GM18873 (cell line): Measurements from ENCODE around the gene KNDC1.
"Not testable (repeated sequence)": the region's sequence is repeated elsewhere in the genome, so short reads cannot be mapped to it uniquely, and the experiment has no call there.

Experiments used
- ATAC-seq: cut with Tn5 transposase; IDR thresholded peaks from one replicate; pipeline ENCODE4 v1.9.1; 2021; ENCODE audit warnings: mild to moderate bottlenecking, moderate library complexity, moderate number of reproducible peaks; ENCODE audit not compliant: unreplicated experiment, low FRiP score

KNDC1 gene

GRCh38 chr10:133215586-133215985, 55.6 kb downstream of the KNDC1 start:
- no peak for ATAC-seq

- no peak for ATAC-seq
Measured at GRCh38 chr10:133216776-133217175, 56.8 kb downstream of the KNDC1 start.

- ATAC-seq: no peak
Measured at GRCh38 chr10:133217800-133218589, 58.0 kb downstream of the KNDC1 start.

GRCh38 chr10:133218891-133219290, 58.9 kb downstream of the KNDC1 start:
- ATAC-seq: no peak

GRCh38 chr10:133219782-133220181, 59.8 kb downstream of the KNDC1 start:
- no peak for ATAC-seq

GRCh38 chr10:133221331-133221730, 61.3 kb downstream of the KNDC1 start:
- ATAC-seq: no peak

DNA sequence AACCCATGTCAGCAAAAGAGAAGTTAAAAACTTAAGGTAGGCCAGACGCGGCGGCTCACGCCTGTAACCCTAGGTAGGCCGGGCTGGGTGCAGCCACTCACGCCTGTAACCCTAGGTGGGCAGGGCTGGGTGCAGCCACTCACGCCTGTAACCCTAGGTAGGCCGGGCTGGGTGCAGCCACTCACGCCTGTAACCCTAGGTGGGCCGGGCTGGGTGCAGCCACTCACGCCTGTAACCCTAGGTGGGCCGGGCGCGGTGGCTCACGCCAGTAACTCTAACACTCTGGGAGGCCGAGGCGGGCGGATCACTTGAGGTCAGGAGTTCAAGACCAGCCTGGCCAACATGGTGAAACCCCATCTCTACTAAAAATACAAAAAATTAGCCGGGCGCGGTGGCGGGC, 61.7 kb downstream of the KNDC1 start:
- not testable (repeated sequence) for ATAC-seq

- no peak for ATAC-seq
Measured at GRCh38 chr10:133224076-133224475, 64.1 kb downstream of the KNDC1 start.

GRCh38 chr10:133224756-133225372, 64.8 kb downstream of the KNDC1 start:
- ATAC-seq: no peak

DNA sequence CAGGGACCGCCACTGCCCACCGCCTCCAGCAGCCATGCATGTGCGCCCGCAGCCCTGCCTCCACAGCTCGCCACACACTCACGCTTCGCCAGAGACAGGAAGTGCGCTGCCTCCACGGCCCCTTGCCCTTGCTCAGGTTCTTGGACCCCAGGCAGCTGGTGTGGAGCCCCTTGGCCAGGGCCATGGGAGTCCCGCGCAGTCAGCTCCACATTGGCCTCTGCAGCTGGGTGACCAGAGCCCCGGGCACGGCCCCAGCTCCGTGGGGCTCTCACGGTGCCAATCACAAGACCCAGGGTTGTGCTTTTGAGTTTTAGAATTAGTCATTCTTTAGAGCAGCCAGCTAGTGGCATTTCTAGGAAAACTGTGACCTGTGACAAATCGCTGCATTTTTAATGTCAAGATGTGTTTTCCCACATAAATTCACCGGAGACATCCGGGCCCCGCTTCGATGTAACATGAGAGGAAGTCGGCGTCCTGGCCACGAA, 65.7 kb downstream of the KNDC1 start:
- no peak for ATAC-seq

DNA sequence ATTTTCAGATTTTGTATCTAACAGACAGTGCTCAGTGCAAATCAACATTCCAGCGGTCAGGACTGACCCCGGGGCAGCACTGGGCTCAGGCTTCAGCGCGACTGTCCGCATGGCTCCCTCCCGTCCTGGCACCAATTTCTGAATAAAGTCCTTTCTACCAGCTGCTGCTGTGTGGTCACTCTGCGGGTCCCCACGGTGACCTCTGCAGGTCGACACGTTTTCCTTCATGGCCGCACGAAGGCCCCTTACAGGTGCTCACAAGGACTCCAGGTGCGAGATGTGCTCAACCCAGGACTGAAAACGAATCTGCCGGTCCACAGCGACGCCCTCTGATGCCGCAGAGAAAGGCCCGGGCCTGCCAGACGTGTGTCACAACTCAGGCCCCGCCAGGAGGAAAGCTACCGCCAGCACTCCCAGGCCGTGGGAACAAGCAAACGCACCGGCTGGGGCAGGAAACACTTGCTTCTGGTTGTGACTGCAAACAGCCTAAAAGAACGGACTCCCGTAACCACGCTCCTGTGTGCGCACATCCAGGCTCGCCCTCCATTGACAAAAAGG, 66.3 kb downstream of the KNDC1 start:
- ATAC-seq: no peak

- no peak for ATAC-seq
Measured at GRCh38 chr10:133227256-133227655, 67.2 kb downstream of the KNDC1 start.

- ATAC-seq: no peak
Measured at GRCh38 chr10:133229265-133230043, 69.4 kb downstream of the KNDC1 start.

DNA sequence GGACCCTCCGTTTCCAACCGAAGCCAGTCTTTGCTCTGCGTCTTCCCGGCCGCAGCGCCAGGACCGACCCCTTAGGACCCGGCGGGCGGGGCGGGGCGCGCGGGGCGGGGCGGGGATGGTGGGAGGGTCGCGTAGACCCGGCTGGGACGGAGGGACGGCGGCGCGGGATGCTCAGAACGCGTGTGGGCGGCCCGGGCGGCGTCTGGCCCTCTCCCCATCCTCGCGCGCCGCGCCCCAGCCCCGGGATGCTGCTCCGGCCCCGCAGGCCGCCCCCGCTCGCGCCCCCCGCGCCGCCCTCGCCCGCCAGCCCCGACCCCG, 70.0 kb downstream of the KNDC1 start, which contains the start of gene UTF1:
Gene UTF1, plus strand, starts transcription at position 174 of the 318 bp plus-strand sequence. Its CDS starts 72 bp downstream, at position 246.
- no peak for ATAC-seq

DNA sequence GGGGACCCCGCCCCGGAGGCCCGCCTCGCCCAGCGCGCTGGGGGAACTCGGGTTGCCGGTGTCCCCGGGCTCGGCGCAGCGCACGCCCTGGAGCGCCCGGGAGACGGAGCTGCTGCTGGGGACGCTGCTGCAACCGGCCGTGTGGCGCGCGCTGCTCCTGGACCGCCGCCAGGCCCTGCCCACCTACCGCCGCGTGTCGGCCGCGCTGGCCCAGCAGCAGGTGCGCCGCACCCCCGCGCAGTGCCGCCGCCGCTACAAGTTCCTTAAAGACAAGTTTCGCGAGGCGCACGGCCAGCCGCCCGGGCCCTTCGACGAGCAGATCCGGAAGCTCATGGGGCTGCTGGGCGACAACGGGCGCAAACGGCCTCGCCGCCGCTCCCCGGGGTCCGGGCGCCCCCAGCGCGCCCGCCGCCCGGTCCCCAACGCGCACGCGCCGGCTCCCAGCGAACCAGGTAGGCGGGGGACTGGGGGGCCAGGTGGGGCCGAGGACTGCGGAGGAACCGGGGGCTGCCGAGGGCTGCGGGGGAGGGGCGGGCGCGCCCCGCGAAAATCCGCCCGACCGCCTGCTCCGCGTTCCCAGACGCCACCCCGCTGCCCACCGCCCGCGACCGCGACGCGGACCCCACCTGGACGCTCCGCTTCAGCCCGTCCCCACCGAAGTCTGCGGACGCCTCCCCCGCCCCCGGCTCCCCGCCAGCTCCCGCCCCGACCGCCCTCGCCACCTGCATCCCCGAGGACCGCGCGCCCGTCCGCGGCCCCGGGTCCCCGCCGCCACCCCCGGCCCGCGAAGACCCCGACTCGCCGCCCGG, 70.6 kb downstream of the KNDC1 start:
- ATAC-seq: no peak

- ATAC-seq: no peak
Measured at GRCh38 chr10:133231244-133231945, 71.4 kb downstream of the KNDC1 start.

DNA sequence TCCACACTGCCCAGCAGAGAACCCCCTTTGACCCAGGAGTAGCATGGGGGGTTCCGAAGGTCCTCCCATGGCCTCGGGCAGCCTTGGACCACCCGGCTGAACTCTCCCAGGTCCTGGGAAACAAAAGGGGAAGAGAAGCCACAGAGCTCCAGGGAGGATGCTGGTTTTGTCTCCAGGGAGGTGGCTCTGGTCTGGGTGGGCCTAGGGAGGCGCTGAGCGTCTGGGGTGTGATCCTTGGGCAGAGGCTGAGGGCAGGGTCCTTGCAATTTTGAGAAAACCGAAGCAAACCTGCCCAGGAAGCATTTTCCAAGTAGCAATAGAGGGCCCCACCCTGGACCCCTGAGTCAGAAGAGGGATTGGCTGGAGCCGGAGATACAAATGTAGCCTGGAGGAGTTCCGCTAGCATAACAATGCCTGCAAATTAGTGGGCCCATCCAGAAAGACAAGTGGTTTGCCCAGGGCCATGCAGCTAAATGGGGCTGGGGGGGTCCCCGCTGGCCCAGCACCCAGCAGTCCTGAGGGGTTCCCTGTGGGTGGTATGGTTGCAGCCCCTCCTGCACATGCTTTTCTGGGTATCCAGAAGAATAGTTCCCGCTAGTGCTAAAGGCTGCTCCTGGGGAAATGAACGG, 72.0 kb downstream of the KNDC1 start:
- no peak for ATAC-seq

GRCh38 chr10:133234796-133235195, 74.8 kb downstream of the KNDC1 start:
- ATAC-seq: not testable (repeated sequence)

DNA sequence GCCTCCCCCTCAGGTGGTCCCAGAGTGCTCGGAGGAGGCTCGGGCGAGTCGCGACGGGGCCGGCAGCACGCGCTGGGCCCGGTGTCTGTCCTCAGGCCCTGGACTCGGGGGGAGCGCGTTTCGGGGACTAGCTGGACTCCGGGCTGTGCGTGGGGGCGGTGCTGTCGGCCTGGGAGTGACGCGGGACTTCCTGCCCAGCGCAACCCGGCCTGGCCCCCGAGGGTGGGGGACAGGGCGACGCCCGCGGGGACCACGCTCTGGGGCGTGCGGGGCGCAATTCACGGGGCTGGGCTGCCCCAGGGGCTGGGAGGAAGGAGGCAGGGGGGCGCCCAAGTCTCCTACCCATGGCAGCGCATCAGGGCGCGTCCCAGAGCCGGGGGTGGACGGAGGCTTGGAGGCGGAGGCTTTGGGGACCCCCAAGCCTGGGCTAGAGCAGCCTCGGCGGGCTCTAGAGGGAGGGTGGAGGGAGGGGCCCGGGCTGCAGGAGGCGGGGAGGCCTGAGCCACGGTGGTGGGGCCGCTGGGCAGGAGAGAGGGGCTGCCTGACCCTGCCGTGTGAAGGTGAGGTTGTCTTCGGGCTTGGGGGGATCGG, 75.3 kb downstream of the KNDC1 start:
- no peak for ATAC-seq
